ENCODE results near the gene ITGA7.

The ITGA7 gene

GRCh38 chr12:55637467-55637866 is 70.2 kb downstream of the ITGA7 start:
- no peak for DNase-seq

- DNase-seq = no peak
These were observed 70.9 kb downstream of the ITGA7 start, which contains the start of gene OR10P1 for GRCh38 chr12:55636853-55637252. TSS of gene OR10P1 (plus strand) at chr12:55636892. CDS start at chr12:55636892, 0 bp downstream.

- no peak for DNase-seq
These were observed 71.5 kb downstream of the ITGA7 start for GRCh38 chr12:55636116-55636655.

All from SHP77 (cell line).